Muscle layer of duodenum (tissue), 2 donors: Measurements from ENCODE around the gene ANKDD1A.

Source experiments
- H3K27ac ChIP-seq: one replicate; pipeline ENCODE4 v1.7.0; 2013; ENCODE audit warnings: mild to moderate bottlenecking, low read length
- H3K27me3 ChIP-seq: one replicate; pipeline ENCODE4 v1.7.0; 2013; ENCODE audit warnings: low read depth, mild to moderate bottlenecking, control low read depth, low read length
- H3K36me3 ChIP-seq, 2 donors: one replicate each; pipeline ENCODE4 v1.7.0; 2013; ENCODE audit warnings: low read length in 2 of 2, control low read depth in 1 of 2, mild to moderate bottlenecking in 1 of 2; ENCODE audit not compliant: insufficient read depth in 2 of 2, control insufficient read depth in 1 of 2
- H3K4me1 ChIP-seq, 2 donors: one replicate each; pipeline ENCODE4 v1.7.0; 2013; ENCODE audit warnings: low read length in 2 of 2, mild to moderate bottlenecking in 2 of 2, control low read depth in 1 of 2, moderate library complexity in 1 of 2; ENCODE audit not compliant: insufficient read depth in 2 of 2, control insufficient read depth in 1 of 2
- H3K4me3 ChIP-seq, 2 donors: one replicate each; pipeline ENCODE4 v1.7.0; 2013; ENCODE audit warnings: low read length in 2 of 2, low read depth in 1 of 2, mild to moderate bottlenecking in 1 of 2
- H3K9me3 ChIP-seq, 2 donors: one replicate each; pipeline ENCODE4 v1.7.0; 2013; ENCODE audit warnings: low read length in 2 of 2, control low read depth in 1 of 2, mild to moderate bottlenecking in 1 of 2; ENCODE audit not compliant: control insufficient read depth in 1 of 2
- donor health status: healthy.

ANKDD1A gene

GRCh38 chr15:64925335-64926330 lies 13.9 kb downstream of the ANKDD1A start:
- Histone ChIP-seq H3K9me3 (no peaks in the 10 kb centered on the region), H3K27me3 (no peaks in the 10 kb centered on the region), H3K4me1 (peaks cover 0 to 4% of the 10 kb centered on the region in 2 donors), H3K4me3 (no peak overlapping the region), H3K27ac (no peak overlapping the region), H3K36me3 (no peaks in the 10 kb centered on the region)

GRCh38 chr15:64926661-64927060 lies 15.0 kb downstream of the ANKDD1A start:
- Histone ChIP-seq H3K9me3 (no peaks in the 10 kb centered on the region), H3K36me3 (peaks cover 0 to 4% of the 10 kb centered on the region in 2 donors), H3K27me3 (no peaks in the 10 kb centered on the region), H3K4me1 (peaks cover 0 to 4% of the 10 kb centered on the region in 2 donors), H3K4me3 (no peak overlapping the region), H3K27ac (no peak overlapping the region)

GRCh38 chr15:64928626-64929220 lies 17.0 kb downstream of the ANKDD1A start:
- Histone ChIP-seq H3K4me3 (no peak overlapping the region), H3K9me3 (no peaks in the 10 kb centered on the region), H3K4me1 (no peaks in the 10 kb centered on the region), H3K36me3 (peaks cover 5 to 6% of the 10 kb centered on the region in 2 donors), H3K27ac (no peak overlapping the region), H3K27me3 (no peaks in the 10 kb centered on the region)

DNA sequence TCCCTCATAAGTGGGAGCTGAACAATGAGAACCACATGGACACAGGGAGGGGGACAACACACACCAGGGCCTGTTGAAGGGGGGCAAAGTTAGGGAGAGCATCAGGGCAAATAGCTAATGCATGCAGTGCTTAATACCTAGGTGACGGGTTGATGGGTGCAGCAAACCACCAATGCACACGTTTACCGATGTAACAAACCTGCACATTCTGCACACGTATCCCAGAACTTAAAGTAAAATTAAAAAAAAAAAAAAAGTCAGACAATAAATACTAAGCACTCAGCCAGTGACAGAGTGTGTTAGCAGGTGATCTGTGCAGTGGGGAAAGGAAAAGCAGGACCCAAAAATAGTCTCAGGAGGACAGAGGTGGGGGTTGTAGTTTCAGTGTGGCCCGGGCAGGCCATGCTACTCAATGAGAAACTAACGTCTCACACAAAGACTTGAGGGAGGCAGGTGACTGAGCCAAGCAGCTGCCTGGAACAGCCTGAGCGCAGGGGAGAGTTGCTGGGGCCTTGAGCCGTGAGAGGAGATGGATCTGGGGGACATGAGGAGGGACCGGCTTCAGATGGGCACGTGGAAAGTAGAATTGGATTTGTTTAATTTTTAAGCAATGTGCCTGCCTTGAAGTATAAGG lies 18.4 kb downstream of the ANKDD1A start:
- Histone ChIP-seq H3K27me3 (no peaks in the 10 kb centered on the region), H3K36me3 (peaks cover 5 to 6% of the 10 kb centered on the region in 2 donors), H3K27ac (no peak overlapping the region), H3K9me3 (no peaks in the 10 kb centered on the region), H3K4me3 (no peak overlapping the region), H3K4me1 (no peaks in the 10 kb centered on the region)

DNA sequence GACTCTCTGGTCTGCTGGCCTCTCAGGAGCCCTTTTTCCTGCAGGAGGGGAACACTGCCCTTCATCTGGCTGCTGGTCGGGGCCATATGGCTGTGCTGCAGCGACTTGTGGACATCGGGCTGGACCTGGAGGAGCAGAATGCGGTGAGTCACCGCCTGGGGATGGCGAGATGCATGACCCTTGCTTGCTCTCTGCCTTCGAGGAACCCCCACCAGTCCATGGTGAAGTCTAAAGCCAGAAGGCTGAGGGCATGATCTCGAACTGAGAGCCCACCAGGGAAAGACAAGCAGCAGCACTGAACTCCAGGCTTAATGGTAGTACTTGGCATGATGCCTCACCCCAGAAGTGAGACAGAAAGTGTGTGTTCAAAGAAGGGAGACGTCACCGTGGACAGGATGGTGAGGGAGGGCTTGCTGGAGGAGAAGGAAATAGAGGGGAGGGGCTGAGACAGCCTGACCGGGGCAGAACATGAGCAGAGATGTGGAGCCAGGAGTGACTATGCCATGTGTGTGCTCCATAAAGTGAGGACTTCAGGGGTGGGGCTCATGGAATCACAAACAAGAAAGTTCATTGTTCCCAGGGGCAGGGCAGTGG lies 19.2 kb downstream of the ANKDD1A start:
- peaks cover 5 to 6% of the 10 kb centered on the region in 2 donors for H3K36me3 ChIP-seq
- H3K4me3 ChIP-seq: no peak overlapping the region
- H3K27me3 ChIP-seq: no peaks in the 10 kb centered on the region
- no peaks in the 10 kb centered on the region for H3K4me1 ChIP-seq
- no peak overlapping the region for H3K27ac ChIP-seq
- no peaks in the 10 kb centered on the region for H3K9me3 ChIP-seq

DNA sequence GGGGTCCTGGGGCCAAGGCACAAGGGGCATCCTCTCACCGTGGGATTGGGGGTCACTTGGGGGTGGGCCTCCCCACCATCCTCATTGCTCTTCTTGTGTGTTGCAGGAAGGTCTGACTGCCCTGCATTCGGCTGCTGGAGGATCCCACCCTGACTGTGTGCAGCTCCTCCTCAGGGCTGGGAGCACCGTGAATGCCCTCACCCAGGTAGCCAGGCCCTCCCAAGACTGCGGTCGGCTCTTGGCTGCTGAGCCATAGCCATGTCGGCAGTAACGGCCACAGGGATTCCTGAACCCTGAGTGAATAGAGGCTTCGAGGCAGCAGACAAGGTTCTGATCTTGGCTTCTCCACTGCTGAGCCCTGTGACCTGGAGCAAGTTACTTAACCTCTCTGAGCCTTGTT lies 19.7 kb downstream of the ANKDD1A start:
- no peaks in the 10 kb centered on the region for H3K4me1 ChIP-seq
- no peaks in the 10 kb centered on the region for H3K9me3 ChIP-seq
- H3K36me3 ChIP-seq: peaks cover 5 to 6% of the 10 kb centered on the region in 2 donors
- H3K4me3 ChIP-seq: no peak overlapping the region
- no peaks in the 10 kb centered on the region for H3K27me3 ChIP-seq
- no peak overlapping the region for H3K27ac ChIP-seq

DNA sequence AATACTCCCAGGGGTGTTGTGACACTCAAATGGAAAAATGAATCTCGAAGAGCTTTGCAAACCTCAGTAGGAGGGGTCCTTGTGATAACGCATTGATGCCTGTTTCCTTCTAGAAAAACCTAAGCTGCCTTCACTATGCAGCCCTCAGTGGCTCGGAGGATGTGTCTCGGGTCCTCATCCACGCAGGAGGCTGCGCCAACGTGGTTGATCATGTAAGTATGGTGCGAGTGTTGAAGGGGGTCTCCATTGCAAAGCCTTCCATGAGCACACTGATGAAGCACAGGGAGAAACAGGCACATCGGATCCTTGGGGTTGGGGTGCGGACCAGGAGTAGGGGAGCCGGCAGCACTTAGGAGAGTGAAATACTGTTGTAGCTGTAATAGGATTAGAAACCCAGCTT lies 22.3 kb downstream of the ANKDD1A start:
- H3K27ac ChIP-seq: no peak overlapping the region
- no peaks in the 10 kb centered on the region for H3K4me1 ChIP-seq
- H3K9me3 ChIP-seq: no peaks in the 10 kb centered on the region
- H3K27me3 ChIP-seq: no peaks in the 10 kb centered on the region
- no peak overlapping the region for H3K4me3 ChIP-seq
- peaks cover 5 to 6% of the 10 kb centered on the region in 2 donors for H3K36me3 ChIP-seq

DNA sequence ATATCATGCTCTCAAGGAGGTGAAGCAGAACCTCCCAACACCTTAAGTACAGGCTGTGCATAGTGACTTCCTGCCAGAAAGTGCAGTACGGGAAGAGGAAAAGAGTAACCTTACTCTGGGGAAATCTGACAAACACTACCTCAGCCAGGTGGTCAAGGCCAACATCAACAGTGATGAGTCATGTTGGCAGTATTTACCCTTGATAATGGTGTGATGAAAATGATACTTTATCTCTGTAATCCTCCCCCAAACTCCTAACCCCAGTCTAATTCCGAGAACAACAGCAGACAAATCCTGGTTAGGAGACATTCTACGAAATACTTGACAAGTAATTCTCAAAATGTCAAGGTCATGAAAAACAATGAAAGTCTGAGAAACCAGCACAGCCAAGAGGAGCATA lies 26.5 kb downstream of the ANKDD1A start:
- Histone ChIP-seq H3K4me1 (no peaks in the 10 kb centered on the region), H3K27me3 (no peaks in the 10 kb centered on the region), H3K27ac (no peak overlapping the region), H3K9me3 (no peaks in the 10 kb centered on the region), H3K36me3 (peaks cover 0 to under 1% of the 10 kb centered on the region in 2 donors), H3K4me3 (no peak overlapping the region)

GRCh38 chr15:64942356-64942755 lies 30.7 kb downstream of the ANKDD1A start:
- Histone ChIP-seq H3K27me3 (no peaks in the 10 kb centered on the region), H3K27ac (no peak overlapping the region), H3K4me1 (no peaks in the 10 kb centered on the region), H3K9me3 (no peaks in the 10 kb centered on the region), H3K36me3 (peaks cover 0 to 4% of the 10 kb centered on the region in 2 donors), H3K4me3 (no peak overlapping the region)

DNA sequence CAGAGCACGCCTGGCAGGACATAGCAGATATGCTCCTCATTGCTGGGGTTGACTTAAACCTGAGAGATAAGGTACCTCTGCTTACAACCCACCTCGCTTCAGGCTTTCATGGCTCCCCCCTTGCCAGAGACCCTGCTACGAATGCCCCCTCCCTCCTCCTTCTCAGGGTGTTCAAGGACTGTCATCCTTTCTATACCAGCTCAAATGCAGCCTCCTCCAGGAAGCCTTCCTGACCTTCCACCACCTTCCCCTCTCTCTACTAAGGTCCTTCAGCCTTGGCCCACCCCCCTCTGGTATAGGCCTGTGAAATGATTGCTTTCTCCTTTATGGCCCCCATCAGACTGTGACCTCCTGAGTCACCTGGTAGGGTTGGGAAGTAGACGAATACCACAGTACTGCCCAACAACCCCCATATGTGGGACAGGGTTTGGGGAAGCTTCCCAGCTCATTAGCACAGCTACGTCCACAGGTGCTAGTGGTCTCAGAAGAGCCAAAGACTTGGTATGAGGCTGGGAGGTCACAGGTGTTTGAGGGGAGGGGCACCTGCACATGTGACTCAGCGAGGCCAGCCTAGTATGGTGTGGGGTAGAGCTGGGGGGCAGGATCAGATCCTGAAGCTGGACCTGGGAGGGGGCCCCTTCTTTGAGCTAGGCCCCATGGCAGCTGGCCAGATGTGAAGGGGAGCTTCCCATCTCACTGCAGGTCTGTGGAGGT lies 32.0 kb downstream of the ANKDD1A start:
- H3K36me3 ChIP-seq: peaks cover 0 to 4% of the 10 kb centered on the region in 2 donors
- no peaks in the 10 kb centered on the region for H3K9me3 ChIP-seq
- no peaks in the 10 kb centered on the region for H3K4me1 ChIP-seq
- no peak overlapping the region for H3K4me3 ChIP-seq
- H3K27ac ChIP-seq: no peak overlapping the region
- no peaks in the 10 kb centered on the region for H3K27me3 ChIP-seq
